ENCODE data around the gene CSMD2.

The CSMD2 gene

DNA sequence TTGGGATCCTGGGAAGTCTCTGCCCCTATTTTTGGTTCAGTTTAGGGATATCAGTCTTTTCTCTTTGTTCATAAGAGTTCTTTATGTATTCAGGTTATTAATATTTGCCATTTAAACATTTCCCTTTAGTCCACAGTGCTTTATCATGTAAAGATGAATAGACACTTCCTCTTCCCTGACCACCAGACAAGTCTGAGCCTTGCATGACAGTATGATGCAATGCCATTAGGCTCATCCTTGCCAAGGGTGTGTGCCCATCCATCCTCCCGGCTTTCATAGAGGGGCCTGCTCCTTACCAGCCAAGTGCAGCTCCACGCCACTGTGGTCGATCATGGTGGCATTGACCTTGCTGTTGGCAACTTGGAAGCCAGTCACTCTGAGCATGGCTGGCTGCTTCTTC, 640.4 kb downstream of the CSMD2 start:
- no peak for DNase-seq

DNA sequence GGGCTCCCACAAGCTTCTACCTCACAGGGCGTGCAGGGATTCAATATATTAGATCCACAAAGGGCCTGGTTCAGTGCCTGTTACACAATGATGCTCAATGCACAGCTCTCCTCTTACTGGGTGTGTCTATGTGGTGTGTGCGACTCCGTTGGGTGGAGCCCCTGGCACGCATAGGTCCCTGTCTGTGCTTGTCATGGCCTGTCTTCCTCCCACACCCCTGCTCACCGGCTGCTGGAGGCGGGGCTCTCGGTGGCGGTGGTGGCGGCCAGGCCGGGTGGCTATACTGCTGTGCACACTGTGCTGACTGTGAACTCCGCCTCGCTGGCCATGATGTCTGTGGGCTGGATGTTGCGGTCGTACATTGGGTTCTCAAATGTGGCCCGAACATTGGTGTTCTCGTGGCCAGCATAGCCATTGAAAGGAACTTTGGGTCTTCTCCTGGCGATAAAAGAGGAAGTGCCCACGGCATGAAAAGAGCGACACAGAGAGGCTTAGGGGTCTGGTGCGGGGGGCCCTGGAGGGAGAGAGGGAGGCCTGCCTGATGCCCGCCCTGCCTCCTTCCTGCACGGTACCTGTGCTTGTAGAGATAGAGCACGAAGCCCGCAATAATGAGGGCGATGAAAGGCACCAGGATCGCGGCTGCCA, 645.7 kb downstream of the CSMD2 start:
- Histone ChIP-seq H3K4me3 (ENCODE audit: low read depth, low read length) (no peak overlapping the region), H3K36me3 (no peaks in the 10 kb centered on the region), H3K9me3 (ENCODE audit: severe bottlenecking) (no peaks in the 10 kb centered on the region), H3K27me3 (ENCODE audit: insufficient read depth, low read depth, severe bottlenecking) (peaks cover 30% of the 10 kb centered on the region), H3K27ac (no peak overlapping the region)
- no peak for DNase-seq
- TF ChIP-seq, protein P1, sequence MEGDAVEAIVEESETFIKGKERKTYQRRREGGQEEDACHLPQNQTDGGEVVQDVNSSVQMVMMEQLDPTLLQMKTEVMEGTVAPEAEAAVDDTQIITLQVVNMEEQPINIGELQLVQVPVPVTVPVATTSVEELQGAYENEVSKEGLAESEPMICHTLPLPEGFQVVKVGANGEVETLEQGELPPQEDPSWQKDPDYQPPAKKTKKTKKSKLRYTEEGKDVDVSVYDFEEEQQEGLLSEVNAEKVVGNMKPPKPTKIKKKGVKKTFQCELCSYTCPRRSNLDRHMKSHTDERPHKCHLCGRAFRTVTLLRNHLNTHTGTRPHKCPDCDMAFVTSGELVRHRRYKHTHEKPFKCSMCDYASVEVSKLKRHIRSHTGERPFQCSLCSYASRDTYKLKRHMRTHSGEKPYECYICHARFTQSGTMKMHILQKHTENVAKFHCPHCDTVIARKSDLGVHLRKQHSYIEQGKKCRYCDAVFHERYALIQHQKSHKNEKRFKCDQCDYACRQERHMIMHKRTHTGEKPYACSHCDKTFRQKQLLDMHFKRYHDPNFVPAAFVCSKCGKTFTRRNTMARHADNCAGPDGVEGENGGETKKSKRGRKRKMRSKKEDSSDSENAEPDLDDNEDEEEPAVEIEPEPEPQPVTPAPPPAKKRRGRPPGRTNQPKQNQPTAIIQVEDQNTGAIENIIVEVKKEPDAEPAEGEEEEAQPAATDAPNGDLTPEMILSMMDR (IDR thresholded peaks at IDR 0.05; ENCODE audit: low read depth, low read length), result no peak

More for the DNA sequence above, 640.4 kb downstream of the CSMD2 start:
- Histone ChIP-seq H3K36me3 (no peaks in the 10 kb centered on the region), H3K27me3 (ENCODE audit: insufficient read depth, low read depth, severe bottlenecking) (peaks cover 72% of the 10 kb centered on the region), H3K4me3 (ENCODE audit: low read depth, low read length) (no peak overlapping the region), H3K27ac (no peak overlapping the region), H3K9me3 (ENCODE audit: severe bottlenecking) (no peaks in the 10 kb centered on the region)
- TF ChIP-seq, protein P1 (IDR thresholded peaks at IDR 0.05; ENCODE audit: low read depth, low read length), result no peak

DNA sequence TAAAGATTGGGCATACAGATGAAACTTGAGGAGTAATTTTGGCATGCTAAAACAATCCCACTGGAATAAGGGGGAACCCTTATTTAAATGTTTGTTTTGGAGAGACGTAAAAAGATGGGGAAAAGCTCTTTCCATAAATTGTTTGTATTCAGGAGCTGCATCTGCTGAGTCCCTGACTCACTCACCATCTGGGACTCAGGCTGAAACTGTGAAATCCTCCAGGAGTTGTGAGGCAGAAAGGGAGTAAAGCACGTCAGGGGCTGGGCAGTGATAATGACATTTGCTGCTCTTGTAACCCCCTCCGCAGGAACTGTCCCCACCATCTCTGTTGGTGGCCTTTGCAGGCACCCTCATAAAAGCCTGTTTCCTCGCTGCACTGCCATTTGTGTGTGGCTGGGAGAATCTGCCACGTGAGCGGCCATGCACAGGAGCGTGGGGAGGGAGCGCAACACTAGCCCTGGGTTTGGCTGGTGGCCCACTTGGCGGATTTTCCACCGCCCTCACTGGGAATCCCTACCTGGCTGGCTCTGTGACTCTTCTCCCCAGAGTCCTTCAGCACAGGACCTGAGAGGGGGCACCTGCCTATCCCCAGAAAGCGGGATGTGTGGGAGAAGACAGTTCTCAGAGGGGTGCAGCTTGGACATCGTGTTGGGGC, 647.3 kb downstream of the CSMD2 start:
- Histone ChIP-seq H3K36me3 (no peaks in the 10 kb centered on the region), H3K27ac (no peak overlapping the region), H3K9me3 (ENCODE audit: severe bottlenecking) (no peaks in the 10 kb centered on the region), H3K4me3 (ENCODE audit: low read depth, low read length) (no peak overlapping the region), H3K27me3 (ENCODE audit: insufficient read depth, low read depth, severe bottlenecking) (peaks cover 15% of the 10 kb centered on the region)
- no peak for DNase-seq
- TF ChIP-seq, protein P1 (IDR thresholded peaks at IDR 0.05; ENCODE audit: low read depth, low read length), result no peak

DNA sequence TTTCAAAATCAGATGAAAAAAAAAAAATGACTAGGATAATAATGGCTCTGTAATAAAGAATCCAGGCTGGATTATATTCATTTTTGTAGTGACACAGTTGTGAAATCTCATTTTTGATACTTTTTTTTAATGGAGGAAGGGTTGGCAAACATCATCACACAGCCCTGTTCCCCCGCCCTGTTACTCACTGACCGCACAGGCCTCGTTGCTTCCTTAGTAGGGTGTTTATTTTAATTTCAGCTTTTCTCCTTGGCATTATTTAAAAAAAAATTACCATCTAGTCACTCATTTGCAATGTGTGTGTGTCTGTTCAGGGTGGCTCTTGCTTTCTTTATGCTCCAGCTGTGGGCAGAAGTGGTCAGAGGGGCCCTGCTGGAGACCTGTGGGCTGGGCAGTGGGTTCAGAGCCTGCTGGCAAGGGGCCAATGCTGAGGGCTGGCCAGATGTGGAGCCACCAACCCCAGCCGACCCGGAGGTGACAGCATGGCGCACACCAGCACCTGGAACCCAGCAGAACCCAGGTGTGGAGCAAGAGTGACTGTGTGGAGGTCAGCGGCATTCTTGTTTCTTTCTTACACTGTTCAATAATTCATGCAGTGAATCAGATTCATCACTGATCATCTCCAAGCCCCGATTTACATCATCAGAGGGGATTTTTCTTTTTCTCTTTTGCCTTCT, 648.0 kb downstream of the CSMD2 start:
- H3K9me3 ChIP-seq (ENCODE audit: severe bottlenecking), result no peaks in the 10 kb centered on the region
- H3K4me3 ChIP-seq (ENCODE audit: low read depth, low read length), result no peak overlapping the region
- peaks cover 8% of the 10 kb centered on the region for H3K27me3 ChIP-seq (ENCODE audit: insufficient read depth, low read depth, severe bottlenecking)
- no peak overlapping the region for H3K27ac ChIP-seq
- H3K36me3 ChIP-seq, result no peaks in the 10 kb centered on the region
- TF ChIP-seq, protein P1 (IDR thresholded peaks at IDR 0.05; ENCODE audit: low read depth, low read length), result no peak
- DNase-seq, result no peak

DNA sequence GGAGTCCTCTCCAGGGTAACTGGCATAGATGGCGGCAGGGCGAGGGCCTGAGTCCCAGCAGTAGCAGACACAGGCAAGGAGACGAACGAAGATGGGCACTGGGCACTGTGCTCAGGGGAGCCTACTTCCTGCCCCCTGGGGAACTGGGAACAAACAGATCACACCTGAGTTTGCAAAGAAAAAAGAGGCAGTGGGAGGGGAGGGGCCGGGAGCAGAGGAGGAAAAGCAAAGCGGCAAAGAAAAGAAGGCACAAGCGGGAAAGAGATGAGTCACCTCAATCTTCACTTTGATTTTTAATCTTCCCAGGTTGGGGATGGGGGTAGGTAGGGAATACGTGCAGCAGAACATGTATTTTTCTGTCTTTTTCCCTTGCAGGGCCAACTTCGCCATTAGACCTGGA, 648.6 kb downstream of the CSMD2 start:
- H3K27me3 ChIP-seq (ENCODE audit: insufficient read depth, low read depth, severe bottlenecking), result peaks cover 2% of the 10 kb centered on the region
- H3K9me3 ChIP-seq (ENCODE audit: severe bottlenecking), result no peaks in the 10 kb centered on the region
- no peak overlapping the region for H3K27ac ChIP-seq
- H3K36me3 ChIP-seq, result no peaks in the 10 kb centered on the region
- TF ChIP-seq, protein P1 (IDR thresholded peaks at IDR 0.05; ENCODE audit: low read depth, low read length), result no peak
- no peak overlapping the region for H3K4me3 ChIP-seq (ENCODE audit: low read depth, low read length)
- DNase-seq, result no peak

Measured in WERI-Rb-1 (cell line).